HL-60 (cell line): ENCODE results near the gene RERE.

Experiments
- DNase-seq, 2 experiments: peaks; one replicate each; pipeline ENCODE4 v3.0.0-alpha.2; 2010 to 2020; ENCODE audit warnings: low read depth in 1 of 2, low spot score in 1 of 2
- H3K27ac ChIP-seq: fragments of 250-450 bp; sonication (Bioruptor Pico); replicated peaks from 2 replicates; pipeline ENCODE4 v1.5.1; 2020; ENCODE audit warnings: mild to moderate bottlenecking, moderate library complexity
- H3K27me3 ChIP-seq: fragments of 250-450 bp; sonication (Bioruptor Pico); 2 replicates; pipeline ENCODE4 v1.5.1; 2021; ENCODE audit warnings: mild to moderate bottlenecking, moderate library complexity; ENCODE audit not compliant: insufficient read depth, poor library complexity, severe bottlenecking
- H3K4me3 ChIP-seq: replicated peaks from 2 replicates; pipeline ENCODE4 v1.5.1; 2011; ENCODE audit warnings: mild to moderate bottlenecking, control low read depth, low read length; ENCODE audit not compliant: insufficient read depth
- CTCF ChIP-seq: IDR thresholded peaks from one replicate; pipeline ENCODE4 v1.5.1; 2011; ENCODE audit warnings: low read length, control low read depth, inconsistent platforms; ENCODE audit not compliant: insufficient read depth
- GABPA ChIP-seq: IDR thresholded peaks from 2 replicates; pipeline ENCODE4 v1.6.1; 2012; ENCODE audit warnings: low read depth
- POLR2AphosphoS5 ChIP-seq: IDR thresholded peaks from 2 replicates; pipeline ENCODE4 v1.6.1; 2012; ENCODE audit warnings: low read depth
- REST ChIP-seq: IDR thresholded peaks from 2 replicates; pipeline ENCODE4 v1.6.1; 2012; ENCODE audit warnings: low read depth; ENCODE audit not compliant: insufficient replicate concordance
- SPI1 ChIP-seq: IDR thresholded peaks from 2 replicates; pipeline ENCODE4 v1.6.1; 2012; ENCODE audit warnings: low read depth, mild to moderate bottlenecking, borderline replicate concordance

The RERE gene

GRCh38 chr1:8706995-8707396 is 110.4 kb downstream of the RERE start:
- Histone ChIP-seq H3K27me3 (no peaks in the 10 kb centered on the region), H3K27ac (no peak overlapping the region), H3K4me3 (no peak overlapping the region)
- TF ChIP-seq GABPA: no peak
- no peak for TF ChIP-seq SPI1
- TF ChIP-seq POLR2AphosphoS5: no peak
- no peak for TF ChIP-seq CTCF
- TF ChIP-seq REST: no peak
- DNase-seq: no peak

- no peak overlapping the region for H3K4me3 ChIP-seq
- H3K27ac ChIP-seq: no peak overlapping the region
- H3K27me3 ChIP-seq: no peaks in the 10 kb centered on the region
- no peak for DNase-seq
- TF ChIP-seq SPI1 (no peak), REST (no peak), CTCF (no peak), POLR2AphosphoS5 (no peak), GABPA (no peak)
Observed at GRCh38 chr1:8706291-8706690, 111.1 kb downstream of the RERE start.

GRCh38 chr1:8704866-8705506 is 112.5 kb downstream of the RERE start:
- DNase-seq: no peak

More at GRCh38 chr1:8704866-8705506, 112.5 kb downstream of the RERE start:
- no peak for TF ChIP-seq GABPA
- no peak for TF ChIP-seq SPI1
- TF ChIP-seq CTCF: no peak
- no peak for TF ChIP-seq POLR2AphosphoS5
- no peak for TF ChIP-seq REST
- Histone ChIP-seq H3K27ac (no peak overlapping the region), H3K27me3 (no peaks in the 10 kb centered on the region), H3K4me3 (no peak overlapping the region)
